Urothelium cell line (cell line): ENCODE data around the gene PLEKHA8.
A peak's percentile ranks its signal among the peaks of the same experiment; 100 is the strongest.

Experiments
- DNase-seq: peaks from one replicate; pipeline ENCODE4 v3.0.0; 2011; ENCODE audit warnings: low spot score, mixed read lengths
- FAIRE-seq: peaks from 2 replicates; lab custom pipeline; 2011; peaks lifted over from hg19 to GRCh38; lab: Jason Lieb, UNC

The PLEKHA8 gene

DNA sequence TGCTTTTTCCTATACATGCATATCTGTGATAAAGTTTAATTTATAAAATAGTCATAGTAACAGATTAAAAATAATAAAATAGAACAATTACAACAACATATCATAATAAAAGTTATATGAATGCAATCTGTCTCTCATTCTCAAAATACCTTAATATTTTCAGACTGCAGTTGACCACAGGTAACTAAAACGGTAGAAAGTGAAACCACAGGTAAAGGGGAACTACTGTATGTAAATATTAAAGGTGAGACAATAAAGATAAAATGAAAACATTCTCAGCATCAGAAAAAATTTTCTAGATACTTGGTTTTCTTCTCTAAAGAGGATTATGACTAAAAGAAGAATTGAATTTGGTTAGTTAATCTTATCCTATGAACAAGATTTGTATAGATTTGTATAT lies 7.7 kb upstream of the PLEKHA8 start:
- DNase-seq (no peak), FAIRE-seq (no peak)

DNA sequence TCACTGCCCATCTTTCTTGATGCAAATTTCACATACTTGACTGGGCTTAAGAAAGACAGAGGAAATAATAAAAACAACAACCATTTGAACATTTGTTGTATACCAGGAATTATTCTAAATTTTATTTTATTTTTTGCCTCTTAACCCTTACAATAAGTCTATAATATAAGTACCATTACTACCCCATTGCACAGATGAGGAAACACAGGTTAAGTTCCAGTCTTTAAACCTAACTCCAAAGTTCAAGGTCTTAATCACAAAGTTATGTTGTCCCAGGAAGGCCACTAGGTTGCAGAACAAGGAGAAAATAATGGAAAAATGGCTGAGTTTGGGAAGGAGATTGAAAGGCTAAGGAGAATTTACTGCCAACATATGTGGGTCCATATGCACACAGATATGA lies 5.2 kb upstream of the PLEKHA8 start:
- FAIRE-seq (no peak), DNase-seq (no peak)

DNA sequence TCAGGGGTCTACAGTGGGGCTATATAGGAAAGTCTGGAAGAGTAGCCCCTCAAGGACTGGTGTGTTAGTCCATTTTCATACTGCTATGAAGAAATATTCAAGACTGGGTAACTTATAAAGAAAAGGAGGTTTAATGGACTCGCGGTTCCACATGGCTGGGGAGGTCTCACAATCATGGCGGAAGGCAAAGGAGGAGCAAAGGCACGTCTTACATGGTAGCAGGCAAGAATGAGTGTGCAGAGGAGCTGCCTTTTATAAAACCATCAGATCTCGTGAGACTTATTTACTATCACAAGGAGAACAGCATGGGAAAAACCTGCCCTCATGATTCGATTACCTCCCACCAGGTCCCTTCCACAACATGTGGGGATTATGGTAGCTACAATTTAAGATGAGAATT lies 4.7 kb upstream of the PLEKHA8 start:
- no peak for FAIRE-seq
- DNase-seq: no peak

DNA sequence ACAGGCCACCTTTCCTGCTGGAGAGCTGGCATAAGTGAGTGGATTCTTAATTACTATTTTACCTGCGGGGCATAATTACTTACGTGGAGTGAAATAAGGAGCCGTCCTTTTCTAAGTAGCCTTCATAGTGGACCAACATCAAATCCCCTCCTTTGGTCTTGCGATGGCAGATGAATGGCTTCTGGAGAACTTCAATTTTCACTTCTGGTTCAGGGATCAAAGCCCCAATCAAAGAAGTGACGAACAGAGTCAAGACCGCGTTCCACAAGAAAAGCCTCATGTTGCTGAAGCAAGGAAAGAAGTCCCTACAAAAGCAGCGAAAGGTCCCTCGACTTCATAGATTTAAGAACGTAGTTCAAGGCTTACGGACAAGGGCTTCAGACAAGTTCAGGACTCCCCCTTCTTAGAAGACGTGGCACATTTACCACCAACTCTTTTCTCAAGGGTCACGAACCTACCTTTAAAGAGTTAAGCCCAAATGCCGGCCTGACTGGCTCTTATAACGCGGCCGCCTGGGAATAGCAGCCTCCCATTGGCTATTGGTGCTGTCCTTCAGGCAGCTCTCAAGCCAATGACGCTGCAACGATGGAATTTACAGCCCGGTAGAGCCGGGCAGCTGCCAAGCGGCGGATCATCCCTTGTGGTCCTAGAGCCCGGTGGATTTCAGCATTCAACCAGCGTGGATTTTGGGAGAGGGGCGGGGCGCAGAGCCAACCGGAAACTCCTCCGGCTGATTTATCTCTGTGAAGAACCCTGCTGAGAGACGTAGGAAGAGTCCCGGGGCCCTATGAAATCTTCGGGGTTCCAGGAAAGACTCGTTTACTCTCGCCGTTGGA lies 1.8 kb upstream of the PLEKHA8 start, which contains the start of gene FKBP14:
Gene FKBP14 (minus strand): TSS at position 474 of the 836 bp plus-strand sequence. CDS start 194 bp downstream, at position 280.
- FAIRE-seq (no peak), DNase-seq (peak; percentile 99)

DNA sequence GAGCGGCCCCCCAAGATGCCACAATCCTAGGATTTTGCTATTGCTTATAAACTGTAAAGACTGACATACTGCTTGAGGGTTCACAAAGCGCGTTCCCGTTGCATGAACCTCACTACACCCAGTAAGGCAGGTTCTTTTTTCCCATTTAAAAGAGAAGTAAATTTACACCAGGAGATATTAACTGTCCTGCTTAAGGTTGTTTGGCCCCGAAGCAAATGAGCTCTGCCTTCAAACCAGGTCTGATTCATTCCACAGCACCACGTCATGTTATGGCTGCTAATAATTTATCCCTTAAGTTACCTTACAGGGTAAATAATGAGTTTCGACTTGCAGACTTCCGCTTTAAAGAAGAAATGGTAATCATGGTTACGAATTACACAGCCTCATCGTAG lies 1.2 kb upstream of the PLEKHA8 start:
- no peak for FAIRE-seq
- peak; percentile 23 for DNase-seq

GRCh38 chr7:30027740-30028215 lies 434 bp upstream of the PLEKHA8 start:
- no peak for FAIRE-seq
- no peak for DNase-seq

DNA sequence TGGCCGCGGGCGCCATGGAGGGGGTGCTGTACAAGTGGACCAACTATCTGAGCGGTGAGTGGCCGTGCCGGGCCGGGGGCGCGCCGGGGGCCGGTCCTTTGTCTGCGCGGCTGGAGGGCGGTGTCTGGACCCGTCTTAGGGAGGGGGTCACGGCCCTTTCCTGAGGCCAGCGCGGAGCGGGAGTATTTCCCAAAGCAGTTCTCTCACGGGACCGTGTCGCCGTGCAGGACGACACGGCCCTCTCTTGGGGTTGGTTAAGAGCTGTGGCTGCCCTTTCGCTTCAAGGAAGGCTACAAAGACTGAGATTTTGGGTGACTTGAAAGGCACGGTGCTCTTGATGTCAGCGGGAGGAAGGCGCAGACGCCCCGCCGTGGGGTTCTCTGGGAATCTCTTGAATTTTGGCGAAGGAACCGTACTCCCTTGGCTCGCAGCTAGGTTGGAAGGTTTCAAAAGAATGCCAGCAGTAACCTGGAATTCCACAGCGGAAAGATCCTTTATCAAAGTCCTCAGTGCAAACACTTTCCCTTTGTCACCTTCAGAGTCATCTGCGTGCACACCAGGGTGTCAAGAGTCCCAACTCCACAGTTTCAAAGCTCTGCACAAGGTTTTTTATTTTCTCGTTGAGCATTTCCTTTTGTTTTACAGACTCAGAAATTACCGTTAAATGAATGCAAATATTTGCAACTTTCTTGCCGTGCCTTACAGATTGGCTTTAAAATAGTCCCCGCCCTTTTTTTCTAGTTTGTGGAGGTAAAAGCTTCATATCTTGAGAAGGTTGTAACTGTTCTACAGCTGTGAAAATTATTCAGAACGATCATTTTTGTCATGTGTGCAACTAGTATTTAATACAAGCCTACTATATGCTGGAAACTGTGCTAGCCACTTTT lies 780 bp downstream of the PLEKHA8 start:
- FAIRE-seq (no peak), DNase-seq (peak; percentile 58)

DNA sequence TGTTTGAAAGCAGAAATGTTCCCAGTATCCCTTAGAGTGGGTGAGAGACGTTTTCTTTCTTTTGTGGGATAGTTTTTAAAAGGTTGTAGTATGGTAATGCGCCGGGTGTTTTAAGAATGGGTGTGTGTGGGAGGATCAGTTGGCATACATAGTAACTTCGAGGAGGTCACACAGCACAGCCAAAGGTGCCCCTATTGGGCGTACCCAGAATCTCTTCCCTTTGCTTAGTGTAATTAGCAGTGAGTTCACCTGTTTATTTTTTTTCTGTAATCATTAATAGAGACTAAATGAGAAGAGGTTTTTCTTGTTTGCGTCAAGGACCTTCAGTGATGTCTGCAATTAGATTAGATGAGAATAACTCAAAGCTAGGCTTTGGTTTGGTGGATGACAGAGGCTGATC lies 1.5 kb downstream of the PLEKHA8 start:
- FAIRE-seq (no peak), DNase-seq (peak; percentile 29)

GRCh38 chr7:30032310-30033125 lies 4.3 kb downstream of the PLEKHA8 start:
- FAIRE-seq (no peak), DNase-seq (no peak)

DNA sequence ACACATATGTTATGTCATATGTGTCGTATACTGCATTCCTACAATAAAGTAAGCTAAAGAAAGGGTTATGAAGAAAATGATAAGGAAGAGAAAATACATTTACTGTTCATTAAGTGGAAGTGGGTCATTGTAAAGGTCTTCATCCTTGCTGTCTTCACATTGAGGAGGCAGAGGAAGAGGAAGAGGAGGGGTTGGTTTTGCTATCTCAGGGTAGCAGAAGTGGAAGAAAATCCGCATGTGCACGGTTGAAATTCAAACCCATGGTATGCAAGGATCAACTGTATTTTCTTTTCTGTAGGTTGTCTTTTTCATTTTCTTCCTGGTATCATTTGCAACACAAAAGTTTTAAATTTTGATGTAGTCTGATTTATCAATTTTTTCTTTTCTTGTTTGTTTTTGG lies 6.3 kb downstream of the PLEKHA8 start:
- no peak for FAIRE-seq
- no peak for DNase-seq

DNA sequence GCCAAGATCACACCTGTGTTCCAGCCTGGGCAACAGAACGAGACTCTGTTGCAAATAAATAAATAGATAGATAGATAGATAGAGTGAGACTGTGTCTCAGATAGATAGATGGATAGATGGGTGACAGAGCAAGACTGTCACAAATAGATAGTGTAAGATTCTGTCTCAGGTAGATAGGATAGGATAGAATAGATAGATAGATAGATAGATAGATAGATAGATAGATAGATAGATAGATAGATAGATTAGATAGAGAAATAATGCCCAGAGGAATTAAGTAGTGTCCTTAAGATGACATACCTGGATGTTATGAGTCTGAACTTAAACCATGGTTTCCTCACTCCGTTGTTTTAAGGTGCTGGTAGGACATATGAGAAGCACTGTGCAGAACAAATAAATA lies 8.0 kb downstream of the PLEKHA8 start:
- DNase-seq (no peak), FAIRE-seq (no peak)

GRCh38 chr7:30038196-30038980 lies 10.2 kb downstream of the PLEKHA8 start:
- FAIRE-seq (no peak), DNase-seq (no peak)

- DNase-seq (no peak), FAIRE-seq (no peak)
Observed at GRCh38 chr7:30040938-30041337, 12.7 kb downstream of the PLEKHA8 start.

DNA sequence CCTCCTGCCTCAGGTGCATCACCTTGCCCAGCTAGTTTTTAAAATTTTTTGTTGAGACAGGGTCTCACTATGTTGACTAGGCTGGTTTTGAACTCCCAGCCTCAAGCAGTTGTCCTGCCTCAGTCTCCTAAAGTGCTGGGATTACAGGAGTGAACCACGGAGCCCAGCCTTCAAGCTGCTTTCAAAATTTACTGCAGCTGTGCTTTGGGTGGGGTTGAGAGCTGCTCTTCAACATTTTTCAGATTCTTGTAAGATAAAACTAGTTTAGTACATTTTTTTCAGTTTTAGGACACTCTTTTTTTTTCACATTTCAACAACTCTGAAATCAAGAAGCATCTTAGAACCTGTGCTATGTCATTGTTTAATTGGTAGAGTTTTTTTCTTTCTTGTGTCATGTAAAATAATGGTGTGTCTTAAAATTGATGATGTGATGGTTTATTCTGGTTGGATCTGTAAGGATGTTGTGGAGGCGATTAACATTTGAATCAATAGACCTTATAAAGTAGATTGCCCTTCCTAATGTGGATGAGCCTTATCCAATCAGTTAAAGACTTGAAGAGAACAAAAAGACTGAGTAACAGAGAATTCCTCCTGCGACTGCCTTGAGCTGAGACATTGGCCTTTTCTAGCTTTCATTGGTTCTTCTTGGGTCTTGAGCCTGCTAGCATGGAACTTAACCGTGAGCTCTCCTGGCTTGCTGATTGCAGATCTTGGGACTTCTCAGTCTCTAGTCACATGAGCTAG lies 13.5 kb downstream of the PLEKHA8 start:
- FAIRE-seq (no peak), DNase-seq (no peak)

DNA sequence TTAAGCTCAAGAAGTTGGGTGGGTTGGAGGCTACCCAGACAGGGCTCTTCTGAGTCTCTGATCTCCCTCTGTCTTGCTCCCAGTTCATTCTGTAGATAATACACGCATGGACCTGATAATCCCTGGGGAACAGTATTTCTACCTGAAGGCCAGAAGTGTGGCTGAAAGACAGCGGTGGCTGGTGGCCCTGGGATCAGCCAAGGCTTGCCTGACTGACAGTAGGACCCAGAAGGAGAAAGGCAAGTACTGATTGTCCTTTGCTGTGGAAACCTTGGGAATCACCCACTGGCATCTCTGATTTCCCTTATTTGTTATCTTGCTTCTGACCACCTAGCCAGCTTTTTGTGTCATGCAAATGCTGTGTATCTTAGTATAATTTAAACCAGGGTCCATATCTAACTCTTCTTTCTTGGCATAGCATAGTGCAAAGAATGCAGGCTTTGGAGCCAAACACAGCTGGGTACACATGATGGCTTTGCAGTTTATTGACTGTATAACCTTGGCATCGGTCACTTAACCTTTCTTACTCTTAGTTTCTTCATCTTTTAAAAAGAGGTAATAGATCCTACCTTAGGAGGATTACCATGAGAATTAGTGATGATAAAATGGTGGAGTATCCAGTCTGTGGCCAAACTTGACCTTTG lies 18.0 kb downstream of the PLEKHA8 start:
- DNase-seq (no peak), FAIRE-seq (peak; percentile 48)

GRCh38 chr7:30047124-30047523 lies 18.9 kb downstream of the PLEKHA8 start:
- no peak for DNase-seq
- no peak for FAIRE-seq

DNA sequence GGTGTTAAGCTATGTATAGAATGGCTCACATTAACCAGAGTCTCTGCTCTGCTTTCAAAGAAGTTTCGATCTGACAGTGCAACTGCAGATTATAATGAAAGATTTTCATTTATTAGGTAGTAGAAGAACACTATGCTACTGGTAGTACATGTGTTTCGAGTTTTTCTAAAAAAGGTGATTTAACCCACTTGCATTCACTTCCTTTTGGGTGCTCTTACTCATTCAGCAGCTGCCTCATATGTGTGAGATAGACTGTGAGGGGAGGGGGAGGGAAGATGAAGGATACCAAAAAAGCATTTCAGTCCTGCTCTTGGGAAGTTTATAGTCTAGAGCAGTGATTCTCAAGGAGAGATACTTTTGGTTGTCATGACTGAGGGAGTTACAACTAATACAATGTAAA lies 20.4 kb downstream of the PLEKHA8 start:
- no peak for FAIRE-seq
- DNase-seq: no peak

- no peak for DNase-seq
- no peak for FAIRE-seq
Observed at GRCh38 chr7:30049173-30049572, 21.0 kb downstream of the PLEKHA8 start.

DNA sequence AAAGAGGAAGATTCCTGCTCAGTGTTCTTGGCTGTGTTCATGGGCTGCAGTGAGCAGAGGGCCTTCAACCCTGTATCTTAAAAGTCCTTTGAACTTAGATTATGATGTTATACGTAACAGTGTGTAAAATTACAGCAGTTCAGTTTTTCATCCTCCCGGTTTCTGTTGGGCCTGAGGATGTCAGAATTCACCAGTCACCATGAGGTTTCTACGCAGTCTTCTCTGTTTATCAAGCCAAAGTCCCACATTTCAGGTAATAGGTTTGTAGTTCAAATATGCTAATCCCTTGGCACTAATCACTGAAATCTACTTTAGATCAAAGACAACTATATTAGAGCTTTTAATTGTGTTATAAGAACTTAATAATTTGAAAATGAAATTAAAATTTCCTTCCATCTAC lies 24.9 kb downstream of the PLEKHA8 start:
- FAIRE-seq (no peak), DNase-seq (no peak)
